CD4-positive, alpha-beta T cell treated with Interleukin-21 for 1 hour (primary cell): Measurements from ENCODE around the gene THAP7.
A peak's percentile ranks its signal among the peaks of the same experiment; 100 is the strongest.
"Not testable (repeated sequence)": the region's sequence is repeated elsewhere in the genome, so short reads cannot be mapped to it uniquely, and the experiment has no call there.

ENCODE experiments used
- DNase-seq: peaks from one replicate; pipeline ENCODE4 v3.0.0-alpha.2; 2020

THAP7 gene

GRCh38 chr22:21001601-21002325, at the start of gene THAP7:
Gene THAP7, minus strand, starts transcription at chr22:21002118. Its CDS starts 207 bp downstream, at chr22:21001911.
- DNase-seq = peak; percentile 96

GRCh38 chr22:21051145-21051830, 49.4 kb upstream of the THAP7 start:
- no peak for DNase-seq

GRCh38 chr22:21048965-21049364, 47.0 kb upstream of the THAP7 start:
- not testable (repeated sequence) for DNase-seq

GRCh38 chr22:21048448-21048847, 46.5 kb upstream of the THAP7 start:
- not testable (repeated sequence) for DNase-seq

- no peak for DNase-seq
Observed at GRCh38 chr22:21047730-21048129, 45.8 kb upstream of the THAP7 start.

- DNase-seq = no peak
Observed at GRCh38 chr22:21047035-21047661, 45.2 kb upstream of the THAP7 start.

- DNase-seq = peak; percentile 70
Observed at GRCh38 chr22:21045585-21046294, 43.8 kb upstream of the THAP7 start, which contains the start of gene LRRC74B. Gene LRRC74B, plus strand, starts transcription at chr22:21045946. Its CDS starts 41 bp downstream, at chr22:21045987.

GRCh38 chr22:21044931-21045584, 43.1 kb upstream of the THAP7 start:
- no peak for DNase-seq

- DNase-seq = no peak
Observed at GRCh38 chr22:21043860-21044535, 42.1 kb upstream of the THAP7 start.

GRCh38 chr22:21042978-21043859, 41.3 kb upstream of the THAP7 start:
- DNase-seq = no peak

GRCh38 chr22:21041937-21042336, 40.0 kb upstream of the THAP7 start:
- no peak for DNase-seq

- DNase-seq = not testable (repeated sequence)
Observed at GRCh38 chr22:21039158-21039557, 37.2 kb upstream of the THAP7 start.

GRCh38 chr22:21038405-21038804, 36.5 kb upstream of the THAP7 start:
- DNase-seq = no peak

- no peak for DNase-seq
Observed at GRCh38 chr22:21034989-21035388, 33.1 kb upstream of the THAP7 start.

- no peak for DNase-seq
Observed at GRCh38 chr22:21033895-21034294, 32.0 kb upstream of the THAP7 start.

- no peak for DNase-seq
Observed at GRCh38 chr22:21032868-21033688, 31.2 kb upstream of the THAP7 start.

- DNase-seq = no peak
Observed at GRCh38 chr22:21032037-21032867, 30.3 kb upstream of the THAP7 start, which contains the start of gene SLC7A4. Gene SLC7A4, minus strand, starts transcription at chr22:21032561. Its CDS starts 749 bp downstream, at chr22:21031812.

- DNase-seq = no peak
Observed at GRCh38 chr22:21031545-21032036, 29.7 kb upstream of the THAP7 start.
